Stimulated activated CD4-positive, alpha-beta T cell treated with anti-CD3 and anti-CD28 coated beads, Interleukin-12 subunit alpha, Interleukin-12 subunit beta, amount 100 ng/mL, for 24 hours (primary cell): ENCODE data around the gene GLRX2.
A peak's percentile ranks its signal among the peaks of the same experiment; 100 is the strongest.
"Not testable (repeated sequence)": the region's sequence is repeated elsewhere in the genome, so short reads cannot be mapped to it uniquely, and the experiment has no call there.

Source experiments
- DNase-seq, 2 experiments: peaks; one replicate each; pipeline ENCODE4 v3.0.0-alpha.2; 2020; ENCODE audit warnings: low read depth in 2 of 2

Gene GLRX2

DNA sequence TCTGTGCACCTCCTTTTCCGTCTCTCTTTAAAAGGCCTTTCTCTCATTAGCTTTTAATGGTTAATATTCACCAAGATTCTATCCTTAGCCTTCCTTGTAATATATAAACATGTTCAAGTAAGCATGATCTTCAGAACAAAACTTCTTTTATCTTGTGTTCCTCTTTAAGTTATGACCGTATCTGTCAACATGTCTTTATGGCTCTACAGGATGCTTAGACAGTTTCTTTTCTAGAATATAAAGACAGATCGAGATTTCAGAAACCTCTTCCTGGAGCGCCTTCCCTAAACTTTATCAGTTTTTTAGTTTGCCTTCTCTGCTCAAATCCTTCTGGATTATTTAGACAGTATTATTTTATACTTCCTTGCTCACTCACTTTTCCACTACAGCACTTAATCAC is 38.6 kb downstream of the GLRX2 start:
- DNase-seq, result no peak

DNA sequence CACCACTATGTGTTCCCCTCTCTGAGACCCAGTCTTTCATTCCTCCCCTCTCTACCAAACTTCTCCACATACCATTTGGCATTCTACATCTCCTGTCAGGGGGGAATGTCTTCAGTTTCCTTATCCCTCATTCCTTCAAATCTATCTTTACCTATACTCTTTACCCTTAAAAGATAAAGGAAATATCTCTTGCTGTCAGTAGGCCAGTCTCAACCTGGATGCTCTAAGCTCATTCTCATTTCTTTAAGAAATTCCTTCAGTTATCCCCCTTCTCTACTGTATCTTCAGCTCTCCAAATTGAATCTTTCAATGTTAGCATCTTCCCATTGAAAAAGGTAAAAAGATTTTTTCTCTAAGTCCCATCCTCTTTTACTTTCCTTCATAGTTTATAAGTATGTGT is 39.3 kb downstream of the GLRX2 start:
- DNase-seq, result no peak

DNA sequence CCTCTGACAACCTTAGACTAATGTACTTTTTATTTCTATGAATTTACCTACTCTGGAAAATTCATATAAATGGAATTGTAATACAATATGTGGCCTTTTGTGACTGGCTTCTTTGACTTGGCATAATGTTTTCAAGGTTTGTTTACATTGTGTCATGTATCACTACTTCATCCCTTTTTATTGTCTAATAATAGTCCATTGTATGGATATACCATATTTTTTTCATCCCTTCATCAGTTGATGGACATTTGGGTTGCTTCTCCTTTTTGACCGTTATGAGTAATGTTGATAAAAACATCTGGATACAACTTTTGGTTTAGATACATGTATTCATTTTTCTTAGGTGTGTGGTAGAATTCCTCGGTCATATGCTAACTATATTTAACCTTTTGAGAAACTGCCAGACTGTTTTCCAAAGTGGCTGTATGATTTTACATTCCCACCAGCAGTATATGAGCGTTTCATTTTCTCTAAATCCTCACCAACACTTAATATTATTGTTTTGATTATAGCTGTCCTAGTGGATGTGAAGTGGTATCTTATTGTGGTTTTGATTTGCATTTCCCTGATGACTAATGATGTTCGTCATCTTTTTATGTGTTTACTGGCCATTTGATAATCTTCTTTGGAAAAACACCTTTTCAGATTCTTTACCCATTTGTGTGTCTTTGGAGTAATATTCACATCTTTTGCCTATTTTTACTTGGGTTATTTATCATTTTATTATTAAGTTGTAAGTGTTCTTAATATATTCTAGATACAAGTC is 42.3 kb downstream of the GLRX2 start:
- no peak for DNase-seq

DNA sequence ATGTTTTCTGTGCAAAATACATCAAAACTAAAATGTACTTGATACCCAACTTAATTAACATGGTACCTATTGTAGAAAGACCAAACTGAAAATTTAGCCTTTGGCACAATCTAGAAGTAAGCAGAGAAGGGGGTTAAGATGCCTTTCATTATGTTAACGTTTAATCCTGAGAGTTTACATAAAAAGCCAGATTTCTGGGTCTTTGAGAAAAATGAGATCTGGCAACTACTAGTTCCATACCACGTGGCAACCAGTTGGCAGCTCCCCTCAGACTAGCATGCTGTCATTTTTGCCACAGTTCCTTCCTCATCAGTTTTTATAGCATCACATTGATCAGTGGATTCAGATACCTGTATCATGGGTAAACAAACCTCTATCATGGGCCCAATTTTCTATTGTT is 44.3 kb downstream of the GLRX2 start:
- DNase-seq, result no peak

DNA sequence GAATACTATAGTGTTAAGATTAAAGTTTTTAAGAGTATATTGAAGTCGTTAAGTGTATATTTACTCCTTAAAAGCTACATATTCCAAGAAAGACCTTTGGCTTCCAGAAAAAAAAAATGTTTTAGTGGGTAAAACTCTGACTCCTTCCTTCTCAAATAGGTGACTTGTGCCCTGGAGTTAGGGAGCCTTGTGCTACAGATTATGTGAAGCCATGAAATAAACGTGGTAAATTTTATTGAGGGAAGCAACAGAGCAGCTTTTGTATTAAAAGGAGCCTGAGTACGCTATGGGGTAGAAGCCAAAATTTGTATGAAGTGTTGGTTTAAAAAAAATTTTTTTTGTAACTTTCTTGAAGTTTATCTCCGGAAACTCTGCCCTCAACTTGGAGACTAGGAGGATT is 44.8 kb downstream of the GLRX2 start:
- no peak for DNase-seq

DNA sequence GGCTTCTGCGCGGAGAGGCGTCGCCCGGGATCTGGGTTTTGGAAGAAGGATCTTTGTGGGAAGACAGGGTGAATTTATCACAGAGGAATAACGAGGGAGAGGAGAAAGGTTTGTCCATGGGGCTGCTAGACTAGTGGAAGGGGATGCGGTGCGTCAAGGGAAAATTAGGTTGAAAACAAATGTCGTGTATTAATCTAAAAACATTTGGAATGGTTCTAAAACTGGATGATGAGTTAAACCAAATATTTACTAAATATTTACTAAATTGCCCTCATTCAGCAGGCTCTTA is 45.2 kb downstream of the GLRX2 start:
- DNase-seq, result no peak

DNA sequence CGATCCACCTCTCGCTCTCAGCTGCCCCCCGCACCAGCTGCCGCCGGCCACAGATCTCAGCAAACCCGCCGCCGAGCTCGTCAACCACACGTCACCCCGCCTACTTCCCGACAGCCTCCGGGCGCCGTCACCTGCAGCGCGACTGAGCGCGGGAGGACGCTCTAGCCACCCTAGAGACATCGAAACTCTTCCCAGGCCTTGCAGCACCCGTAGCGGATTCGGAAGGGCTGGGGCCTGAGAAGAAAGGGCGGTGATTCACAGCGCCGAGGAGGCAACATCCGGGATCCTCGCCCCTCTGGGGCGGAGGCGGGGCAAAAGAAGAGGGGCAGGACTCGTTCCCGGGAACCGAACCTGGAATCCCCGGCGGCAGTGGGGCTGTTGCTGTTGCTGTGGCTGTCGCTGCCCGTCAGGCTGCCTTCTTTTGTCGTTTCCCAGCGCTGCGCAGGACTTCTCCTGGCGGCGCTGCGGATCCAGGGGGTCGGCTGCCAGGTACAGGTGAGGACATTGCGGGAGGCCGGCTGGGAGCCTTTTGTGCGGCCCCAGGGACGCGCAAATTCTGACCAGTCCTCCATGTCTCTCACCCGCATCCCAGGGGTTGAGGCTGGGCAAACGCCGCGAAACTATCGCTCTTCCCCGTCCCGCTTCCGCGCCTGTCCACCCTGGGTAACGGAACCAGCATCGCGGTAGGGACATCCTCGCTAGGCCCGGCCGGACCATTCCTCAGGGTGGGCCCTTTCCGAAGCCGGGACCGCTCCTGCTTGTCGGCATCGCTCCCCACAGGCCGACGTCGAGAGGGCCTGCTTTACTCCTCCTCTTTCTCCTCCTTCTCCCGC is 45.7 kb downstream of the GLRX2 start, which contains the start of the genes RO60 and UCHL5:
TSS of gene RO60 (plus strand) at position 331 of the 833 bp plus-strand sequence. CDS start 9,443 bp downstream, outside the sequence.
TSS of gene UCHL5 (minus strand) at position 79 of the 833 bp plus-strand sequence. CDS start 100 bp downstream, outside the sequence.
- DNase-seq, result peak; percentile 92 to 94

DNA sequence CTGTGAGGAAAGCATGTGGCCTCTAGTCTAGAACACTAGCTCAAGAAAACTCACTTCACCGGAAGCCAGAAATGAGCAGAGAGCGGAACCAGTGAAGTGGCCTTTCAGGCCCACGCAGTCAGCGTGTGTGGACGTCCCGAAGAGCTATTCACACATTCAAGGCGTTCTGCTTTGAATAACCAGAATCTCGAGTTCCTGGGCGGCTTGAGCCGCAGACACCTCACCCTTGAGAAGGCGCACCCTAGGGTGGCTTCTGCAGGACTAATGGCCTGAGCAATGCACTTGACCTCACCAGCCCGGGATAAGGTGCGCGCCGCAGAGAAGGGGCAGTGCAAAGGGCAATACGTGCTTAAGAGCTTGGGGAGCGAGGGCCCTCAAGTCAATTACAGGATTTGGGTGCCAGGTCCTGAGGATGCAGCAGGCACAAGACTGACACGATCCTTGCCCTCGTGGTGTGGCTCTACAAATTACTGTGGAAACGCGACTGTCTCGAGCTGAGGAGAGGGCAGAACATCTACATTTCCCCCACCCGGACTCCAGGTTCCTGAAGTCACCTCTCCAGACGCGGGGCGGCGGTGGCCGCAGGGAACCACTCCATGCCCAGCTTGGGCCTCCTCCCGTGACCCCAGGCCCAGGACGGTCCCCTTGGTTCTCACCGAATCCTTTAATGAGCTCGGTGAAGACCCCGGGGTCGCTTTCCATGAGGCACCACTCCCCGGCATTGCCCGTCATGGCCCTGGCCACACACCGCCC is 46.5 kb downstream of the GLRX2 start:
- DNase-seq, result peak; percentile 31 to 53

DNA sequence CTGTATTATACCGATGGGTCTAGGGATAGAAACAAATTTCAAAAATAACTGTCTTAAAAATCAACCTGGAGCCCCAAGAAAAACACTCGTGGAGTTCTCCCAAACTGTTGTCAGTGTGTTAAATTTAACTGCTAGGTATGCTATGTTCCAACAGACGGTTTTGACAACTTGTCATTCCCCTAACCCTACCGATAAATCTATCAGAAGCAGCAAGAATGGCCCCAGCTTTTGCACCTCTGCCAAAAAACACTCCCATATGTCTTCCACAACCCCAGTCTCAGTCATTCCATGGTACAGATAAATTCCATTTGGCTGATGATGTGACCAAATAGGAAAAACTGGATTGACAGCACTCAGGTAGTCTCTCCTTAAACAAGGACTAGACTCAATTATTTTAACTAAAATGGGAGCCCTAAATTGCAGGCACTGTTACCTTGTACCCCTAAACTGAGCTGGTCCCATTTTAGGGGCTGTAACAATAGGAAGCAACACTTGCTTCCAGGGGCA is 51.0 kb downstream of the GLRX2 start:
- DNase-seq, result no peak

DNA sequence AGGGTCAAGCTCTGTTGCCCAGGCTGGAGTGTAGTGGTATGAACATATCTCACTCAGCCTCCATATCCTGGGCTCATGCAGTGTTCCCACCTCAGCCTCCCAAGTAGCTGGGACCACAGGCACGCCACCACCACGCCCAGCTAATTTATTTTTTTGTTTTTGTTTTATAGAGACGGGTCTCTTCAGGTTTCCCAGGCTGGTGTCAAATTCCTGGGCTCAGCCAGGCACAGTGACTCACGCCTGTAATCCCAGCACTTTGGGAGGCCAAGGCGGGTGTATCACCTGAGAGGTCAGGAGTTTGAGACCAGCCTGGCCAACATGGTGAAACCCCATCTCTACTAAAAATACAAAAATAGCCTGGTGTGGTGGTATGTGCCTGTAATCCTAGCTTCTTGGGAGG is 56.3 kb downstream of the GLRX2 start:
- DNase-seq, result not testable (repeated sequence)
